CD4-positive, alpha-beta T cell treated with Interleukin-15 for 4 hours (primary cell): ENCODE results near the gene GTF3C5.
A peak's percentile ranks its signal among the peaks of the same experiment; 100 is the strongest.
"Not testable (repeated sequence)": the region's sequence is repeated elsewhere in the genome, so short reads cannot be mapped to it uniquely, and the experiment has no call there.

Experiments used
- DNase-seq: peaks from one replicate; pipeline ENCODE4 v3.0.0-alpha.2; 2020; ENCODE audit warnings: low spot score

GTF3C5 gene

DNA sequence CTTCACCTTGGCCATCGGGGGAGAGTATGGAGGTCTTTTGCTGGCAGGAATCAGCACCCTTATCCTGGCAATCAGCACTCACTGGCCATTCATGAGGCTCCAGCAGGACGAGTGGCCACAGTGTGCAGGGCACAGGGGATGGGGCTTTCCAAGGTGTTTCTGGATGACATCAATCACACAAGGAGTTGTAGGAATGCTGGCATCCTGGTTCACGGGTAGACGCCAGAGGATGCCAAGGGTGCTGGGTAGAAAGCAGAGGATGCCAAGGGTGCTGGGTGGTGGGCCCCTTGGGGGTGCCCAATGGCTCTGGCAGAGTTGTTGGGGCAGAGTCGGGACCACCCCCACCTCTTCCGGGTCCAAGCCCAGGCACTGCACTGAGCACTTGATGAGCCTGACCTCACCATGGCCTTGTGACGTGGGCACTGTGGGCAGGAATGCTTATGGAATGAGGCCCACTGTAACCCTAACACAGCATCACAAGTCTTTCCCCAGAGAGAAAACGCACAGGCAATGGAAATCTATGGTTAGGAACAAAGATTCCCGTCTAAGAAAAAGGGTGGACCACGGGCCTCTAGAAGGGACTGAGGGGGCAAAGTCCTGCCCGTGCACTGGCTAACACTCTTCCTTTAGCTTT lies 60.1 kb downstream of the GTF3C5 start:
- no peak for DNase-seq

DNA sequence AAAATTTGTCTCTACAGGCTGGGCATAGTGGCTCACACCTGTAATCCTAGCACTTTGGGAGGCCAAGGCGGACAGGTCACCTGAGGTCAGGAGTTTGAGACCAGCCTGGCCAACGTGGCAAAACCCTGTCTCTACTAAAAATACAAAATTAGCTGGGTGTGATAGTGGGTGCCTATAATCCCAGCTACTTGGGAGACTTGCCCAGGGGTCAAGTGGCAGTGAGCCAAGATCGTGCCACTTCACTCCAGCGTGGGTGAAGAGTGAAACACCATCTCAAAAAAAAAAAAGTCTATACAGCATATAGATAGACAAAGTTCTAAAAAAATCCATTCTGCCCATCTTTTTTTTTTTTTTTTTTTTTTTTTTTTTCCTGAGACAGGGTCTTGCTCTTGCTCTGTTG lies 63.6 kb downstream of the GTF3C5 start:
- not testable (repeated sequence) for DNase-seq

DNA sequence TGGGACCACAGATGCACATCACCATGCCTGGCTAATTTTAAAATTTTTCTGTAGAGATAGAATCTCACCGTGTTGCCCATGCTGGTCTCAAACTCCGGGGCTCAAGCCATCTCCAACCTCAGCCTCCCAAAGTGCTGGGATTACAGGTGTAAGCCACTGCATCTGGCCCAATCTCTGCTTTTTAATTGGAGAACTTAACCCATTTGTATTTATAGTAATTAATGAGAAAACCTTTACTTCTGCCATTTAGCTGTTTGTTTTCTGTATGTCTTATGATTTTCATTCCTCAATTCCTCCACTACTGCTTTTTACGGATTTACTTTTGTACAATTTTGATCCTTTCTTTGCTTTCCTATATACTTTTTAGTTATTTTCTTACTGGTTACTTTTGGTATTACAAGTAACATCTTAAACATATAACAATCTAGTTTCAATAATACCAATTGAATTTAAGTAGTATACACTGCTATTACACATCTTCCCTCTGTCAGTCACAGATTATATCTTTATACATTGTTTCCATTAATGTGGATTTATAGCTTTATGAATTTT lies 64.1 kb downstream of the GTF3C5 start:
- DNase-seq: no peak

DNA sequence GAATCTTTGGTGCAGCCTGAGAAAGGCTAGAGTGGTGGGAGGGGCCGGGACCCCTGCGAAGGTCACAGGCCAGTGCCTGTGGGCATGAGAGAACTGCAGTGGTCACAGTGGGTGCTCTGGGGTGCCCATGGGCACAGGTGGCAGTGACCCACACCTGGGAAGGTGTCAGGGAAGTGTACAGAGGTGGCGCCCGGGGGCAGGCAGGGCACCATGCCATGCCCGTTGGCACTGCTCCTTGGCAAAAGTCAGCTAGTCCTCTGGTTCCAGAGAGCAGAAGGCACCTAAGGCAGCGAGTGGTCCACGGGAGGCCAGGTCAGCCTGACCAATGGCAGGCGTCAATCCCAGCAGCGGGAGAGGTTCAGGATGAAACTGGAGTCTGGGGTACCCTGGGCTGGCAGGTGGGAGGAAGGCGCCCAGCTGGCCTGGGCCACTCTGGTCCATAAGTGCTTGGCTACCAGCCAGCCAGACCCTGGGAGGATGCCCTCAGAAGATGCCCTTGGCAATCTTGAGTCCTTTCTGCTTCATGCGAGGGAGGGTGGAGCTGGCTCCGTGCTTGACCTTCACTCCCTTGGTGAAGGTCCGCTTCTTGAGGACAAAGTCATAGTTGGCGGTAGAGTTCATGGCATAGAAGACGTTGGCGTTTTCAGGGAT lies 67.4 kb downstream of the GTF3C5 start:
- DNase-seq: no peak

DNA sequence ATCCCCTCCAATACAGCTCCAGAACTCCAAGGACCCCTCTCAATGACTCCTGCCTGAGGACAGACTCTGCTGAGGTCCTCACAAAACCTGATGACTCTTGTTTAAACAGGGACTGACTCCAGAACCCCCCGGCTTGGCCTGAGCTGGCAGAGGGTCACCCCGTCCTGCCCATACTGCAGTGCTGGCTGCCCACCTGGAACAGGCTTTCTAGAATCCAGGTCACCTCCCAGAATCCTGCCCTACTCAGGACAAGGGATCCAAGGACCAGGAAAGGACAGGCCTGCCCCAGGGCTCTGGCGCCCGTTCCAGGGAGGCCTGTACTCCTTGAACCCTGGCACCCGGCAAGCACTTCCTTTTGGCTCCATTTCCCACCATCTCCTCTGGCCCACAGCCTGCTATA lies 68.1 kb downstream of the GTF3C5 start:
- no peak for DNase-seq

DNA sequence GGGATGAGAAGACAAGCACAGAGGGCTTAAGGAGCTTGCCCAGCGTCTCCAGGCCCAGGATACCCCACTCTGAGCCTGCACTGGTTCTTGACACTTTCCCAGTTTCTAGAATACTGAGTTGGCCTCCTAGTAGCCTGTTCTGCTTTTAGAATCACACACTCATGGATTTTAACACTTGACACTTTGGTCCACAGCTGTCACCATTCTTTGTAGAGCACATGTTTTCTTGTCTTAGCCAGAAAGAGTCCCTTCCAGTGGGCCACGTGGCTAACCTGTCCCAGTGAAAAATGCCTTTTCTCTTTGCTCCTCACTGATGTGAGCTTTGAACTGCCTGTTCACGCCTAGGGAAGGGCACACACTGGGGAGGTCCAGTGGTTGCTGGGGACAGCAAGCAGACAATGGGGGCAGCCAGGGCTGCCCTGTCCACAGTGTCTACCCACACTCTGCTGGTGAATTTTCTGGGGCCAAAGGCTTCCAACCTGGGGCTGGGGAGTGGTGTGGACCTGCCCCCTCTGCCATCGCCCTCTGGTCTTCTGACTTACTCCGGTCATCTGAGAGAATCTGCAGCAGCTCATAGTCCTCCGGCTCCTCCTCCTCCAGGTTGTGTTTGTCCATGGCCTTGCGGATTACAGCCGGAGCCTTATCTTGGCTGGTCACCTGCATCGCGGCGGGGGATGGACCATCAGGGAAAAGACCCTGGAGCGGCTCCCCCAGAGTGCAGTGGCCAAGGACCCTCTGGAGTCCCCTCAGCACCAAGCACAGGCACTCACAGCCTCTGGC lies 69.1 kb downstream of the GTF3C5 start:
- no peak for DNase-seq

DNA sequence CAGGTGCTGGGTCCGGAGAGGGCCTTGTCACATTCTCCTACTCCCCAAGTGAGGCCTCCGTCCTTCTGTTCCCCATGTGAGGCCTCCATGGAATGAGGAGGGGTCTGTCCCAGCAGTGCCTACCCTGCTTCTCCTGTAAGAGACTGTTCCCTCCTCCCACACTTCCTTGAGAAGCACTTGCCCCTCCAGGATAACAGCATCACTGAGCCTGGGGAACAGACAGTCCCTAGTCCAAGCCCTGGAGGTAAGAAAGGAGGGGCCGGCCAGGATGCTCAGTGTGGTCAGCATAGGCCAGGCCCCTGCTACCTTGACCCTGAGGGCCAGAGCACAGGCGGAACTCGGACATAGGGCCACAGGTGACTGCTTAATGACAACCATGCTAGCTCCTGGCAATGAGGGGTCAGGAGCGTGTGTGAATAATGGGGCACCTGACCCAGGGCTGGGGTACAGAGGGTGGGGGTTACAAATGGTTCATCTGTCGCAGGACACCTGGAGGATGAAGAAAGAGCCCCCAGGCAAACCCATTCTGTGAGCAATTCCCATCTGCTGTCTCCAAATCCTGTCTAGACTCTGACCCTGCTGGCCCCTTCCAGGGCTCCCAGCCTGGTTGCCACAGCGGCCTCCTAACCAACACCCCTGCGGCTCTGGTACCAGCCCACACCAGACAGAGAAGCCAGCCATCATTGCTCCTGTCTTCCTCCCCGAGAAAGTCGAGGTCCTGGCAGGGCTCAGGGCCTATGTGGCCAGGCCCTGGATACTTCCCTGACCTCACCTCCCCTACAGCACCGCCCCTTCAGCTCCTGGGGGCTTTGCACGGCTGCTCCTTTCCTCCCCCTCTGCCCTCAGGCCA lies 69.9 kb downstream of the GTF3C5 start:
- no peak for DNase-seq

DNA sequence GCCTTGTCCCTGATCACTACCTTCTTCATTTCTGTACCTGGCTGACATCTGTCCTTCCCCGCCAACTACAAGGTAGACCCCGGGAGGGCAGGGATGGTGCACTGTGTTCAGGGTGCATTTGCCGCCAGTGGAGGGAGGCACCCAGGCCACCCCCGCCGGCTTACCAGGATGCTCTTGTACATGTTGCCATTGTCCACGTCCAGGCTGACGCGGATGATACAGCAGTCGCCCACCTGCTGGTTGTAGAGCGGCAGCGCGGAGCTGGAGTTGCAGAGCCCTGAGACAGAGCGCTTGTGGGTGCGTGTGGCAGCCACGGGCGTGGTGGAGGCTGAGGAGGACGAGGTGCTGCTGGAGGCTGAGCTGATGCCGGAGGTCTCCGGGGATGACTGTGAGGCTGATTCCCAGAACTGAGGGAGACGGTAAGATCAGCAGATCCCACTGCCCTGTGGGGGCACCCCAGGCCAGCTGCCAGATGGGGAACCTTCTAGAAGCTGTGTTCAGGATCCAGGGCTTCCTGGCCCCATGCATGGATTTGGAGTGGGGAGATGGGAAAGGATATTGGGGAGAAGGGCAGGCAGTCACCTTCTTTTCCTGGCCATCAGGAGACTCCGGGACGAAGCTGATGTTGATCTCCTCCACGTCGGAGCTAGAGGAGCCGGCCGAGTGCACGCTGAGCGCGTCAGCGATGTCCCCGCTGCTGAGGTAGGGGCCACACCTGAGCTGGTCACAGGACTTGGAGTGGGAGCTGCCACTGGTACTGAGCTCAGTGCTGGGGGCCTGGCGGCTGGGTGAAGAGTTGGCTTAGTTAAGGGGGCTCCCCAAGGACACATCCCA lies 70.8 kb downstream of the GTF3C5 start:
- no peak for DNase-seq

DNA sequence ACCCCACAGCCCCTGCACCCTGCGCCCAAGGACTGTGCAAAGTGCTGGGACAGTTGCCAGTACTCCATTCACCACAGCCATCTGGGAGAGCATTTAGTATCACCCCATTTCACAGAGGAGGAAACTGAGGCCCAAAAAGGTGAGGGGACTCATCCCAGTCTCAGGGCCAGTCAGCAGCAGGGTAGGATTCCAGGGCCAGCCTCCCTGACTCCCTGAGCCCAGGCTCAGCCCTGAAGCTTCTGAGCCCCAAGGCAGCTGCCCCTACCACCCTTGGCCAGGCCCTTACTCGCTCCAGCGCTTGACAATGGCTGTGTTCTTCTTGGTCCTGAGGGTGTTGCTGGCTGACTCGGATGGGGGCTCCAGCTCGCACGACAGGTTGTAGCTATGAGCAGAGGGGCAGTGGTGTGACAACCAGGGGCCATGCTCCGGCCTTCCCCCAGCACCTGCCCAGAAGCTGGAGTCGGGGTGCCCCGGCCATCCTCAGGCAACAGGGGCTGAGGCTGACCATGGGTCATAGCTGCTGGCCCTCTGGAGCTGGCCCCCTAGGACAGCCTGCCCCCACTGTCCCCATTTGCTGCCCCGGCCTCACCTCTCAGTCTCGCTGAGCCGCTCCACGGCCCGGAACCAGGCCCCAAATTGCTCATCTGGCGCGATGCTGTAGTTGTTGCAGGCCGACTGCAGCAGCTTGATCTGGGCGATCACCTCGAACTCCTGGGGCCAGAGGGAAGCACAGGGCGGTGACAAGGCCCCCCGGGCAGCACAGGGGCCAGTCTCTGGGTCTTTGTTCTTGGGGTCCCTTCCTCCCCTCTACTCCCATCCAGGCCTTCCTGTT lies 71.6 kb downstream of the GTF3C5 start:
- DNase-seq: no peak

DNA sequence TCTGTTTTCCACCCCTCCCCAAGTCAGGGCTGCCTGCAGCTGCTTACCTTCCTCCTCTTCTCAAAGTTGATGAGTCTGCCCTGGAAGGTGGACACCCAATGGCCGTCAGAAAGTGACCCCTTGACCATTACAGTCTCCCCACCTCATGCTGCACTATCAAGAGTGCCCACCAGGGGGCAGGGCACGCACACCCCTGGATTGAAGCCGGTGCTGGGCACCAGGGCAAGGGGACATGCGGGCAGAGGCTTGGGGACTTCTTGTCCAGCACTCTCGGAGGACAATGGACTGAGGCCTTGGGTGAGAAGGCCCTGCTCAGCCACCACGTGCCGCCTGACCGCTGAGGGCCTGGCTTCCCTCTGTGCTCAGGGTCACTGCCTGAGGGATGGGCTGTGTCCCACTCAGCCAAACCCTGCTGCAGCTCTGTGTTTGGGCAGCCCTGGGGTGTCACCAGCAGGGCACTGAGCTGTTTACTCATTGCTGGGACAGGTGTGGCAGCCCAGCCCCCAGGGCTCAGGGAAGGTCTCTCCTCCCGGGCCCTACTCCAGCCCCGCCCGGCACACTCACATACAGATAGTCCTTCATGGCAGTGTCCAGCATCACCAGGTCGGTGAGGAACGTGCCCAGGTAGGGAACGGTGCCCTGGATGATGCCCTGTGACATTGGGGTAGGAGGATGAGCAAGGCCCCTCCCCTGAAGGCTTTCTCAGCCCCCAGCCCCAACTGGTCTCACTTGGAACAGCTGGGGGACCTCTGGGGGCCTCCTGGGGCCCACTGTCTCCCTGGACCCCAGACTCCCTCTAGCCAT lies 72.6 kb downstream of the GTF3C5 start:
- DNase-seq: peak; percentile 54

DNA sequence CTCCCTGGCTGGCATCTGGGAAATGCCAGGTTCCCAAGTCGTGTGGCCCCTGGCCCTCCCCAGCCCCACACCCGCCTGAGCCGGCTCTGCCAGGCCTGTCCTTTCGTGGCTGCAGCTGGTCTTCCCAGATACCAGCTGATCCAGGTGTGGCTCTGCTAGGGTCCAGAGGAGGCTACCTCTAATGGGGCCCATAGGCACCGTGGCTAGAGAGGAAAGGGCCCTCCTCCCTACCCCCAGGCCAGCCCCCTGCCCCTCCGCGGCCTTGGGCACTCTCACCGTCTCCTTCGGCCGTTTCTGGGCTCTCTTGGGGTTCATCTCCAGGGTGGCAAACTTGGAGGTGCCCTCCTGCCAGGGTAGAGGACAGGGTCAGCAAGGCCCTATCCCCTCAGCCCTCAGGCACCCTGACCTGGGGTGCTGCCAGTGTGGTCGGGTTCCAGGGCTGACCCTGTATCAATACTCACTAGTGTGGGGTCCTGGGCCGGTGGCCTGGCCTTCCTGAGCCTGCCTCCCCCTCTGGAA lies 73.2 kb downstream of the GTF3C5 start:
- no peak for DNase-seq

DNA sequence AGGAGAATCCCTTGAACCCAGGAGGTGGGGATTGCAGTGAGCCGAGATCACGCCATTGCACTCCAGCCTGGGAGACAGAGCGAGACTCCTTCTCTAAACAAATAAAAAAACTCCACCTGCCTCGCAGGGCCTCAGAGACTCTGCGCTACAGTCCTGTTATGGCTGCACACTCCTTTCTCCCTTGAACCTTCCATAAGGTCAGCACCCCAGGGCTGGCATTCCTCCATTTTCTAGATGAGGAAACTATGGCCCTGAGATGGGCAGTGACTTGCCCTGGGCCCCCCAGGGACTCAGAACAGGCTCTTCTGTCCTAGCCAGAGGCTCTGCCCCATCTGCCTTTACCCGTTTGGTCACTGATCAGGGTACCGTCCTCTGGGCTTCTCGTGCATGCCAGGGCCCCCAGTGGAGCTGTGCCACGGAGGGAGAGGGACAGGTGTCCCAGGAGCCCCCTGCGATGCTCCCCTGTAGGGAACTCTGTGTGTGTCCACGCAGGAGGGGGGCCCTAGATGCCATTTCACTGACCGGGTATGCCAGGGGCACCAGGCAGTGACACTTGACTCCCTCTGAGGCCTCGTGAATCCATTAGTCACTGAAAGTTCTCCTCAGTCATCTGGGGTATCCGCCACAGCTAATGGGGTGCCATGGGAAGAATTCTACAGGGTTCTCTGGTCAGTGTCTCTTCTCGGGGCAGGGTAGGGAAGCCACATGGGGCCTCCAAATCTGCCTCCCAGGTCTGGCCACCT lies 74.1 kb downstream of the GTF3C5 start:
- no peak for DNase-seq

DNA sequence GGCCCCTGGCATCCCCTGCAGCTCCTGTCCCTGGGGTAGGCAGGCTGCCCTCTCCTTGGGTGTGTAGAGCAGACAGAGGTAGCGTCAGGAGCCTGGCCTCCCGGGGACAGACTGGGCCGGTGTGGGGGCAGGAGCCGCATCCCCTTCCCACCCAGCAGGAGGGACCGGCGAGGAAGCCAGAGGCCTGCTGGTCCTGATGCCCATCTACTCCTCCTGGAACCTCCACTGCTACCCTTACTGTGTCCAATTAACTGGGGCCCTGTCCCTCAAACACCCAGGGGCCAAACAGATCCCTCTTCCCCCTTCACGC lies 74.6 kb downstream of the GTF3C5 start:
- no peak for DNase-seq

DNA sequence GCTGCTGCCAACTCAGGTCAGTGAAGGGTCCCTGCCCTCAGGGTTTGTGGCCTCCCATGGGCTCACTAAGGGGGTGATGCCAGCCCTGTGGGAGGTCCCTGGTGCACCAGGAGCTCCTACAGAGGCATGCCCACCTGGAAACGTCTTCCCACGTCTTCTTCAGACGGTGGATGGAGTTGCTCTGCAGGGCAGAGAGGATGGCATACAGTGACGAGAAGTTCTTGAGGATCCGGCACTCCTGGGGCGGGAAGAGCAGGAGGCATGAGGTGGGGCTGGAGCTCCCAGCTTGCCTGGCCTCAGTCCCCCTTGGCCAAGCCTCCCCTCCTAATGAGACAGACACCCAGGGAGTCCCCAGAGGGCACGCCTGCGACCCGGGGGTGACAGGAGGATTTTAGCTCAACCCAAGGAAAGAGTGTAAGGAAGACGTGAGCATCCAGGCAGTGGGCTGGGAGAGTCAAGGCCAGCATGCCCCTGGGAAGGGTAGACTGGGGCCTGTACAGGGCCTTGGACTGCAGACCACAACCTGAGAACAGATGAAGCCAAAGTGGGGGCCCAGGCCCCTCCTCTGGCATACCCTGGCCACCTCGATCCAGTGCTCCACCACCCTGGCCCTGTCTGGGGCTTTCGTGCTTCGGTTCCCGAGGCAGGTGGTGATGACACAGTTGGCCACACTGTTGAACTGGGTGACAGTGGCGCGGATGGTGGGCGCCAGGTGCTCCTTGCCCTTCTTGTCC lies 75.9 kb downstream of the GTF3C5 start:
- DNase-seq: no peak

DNA sequence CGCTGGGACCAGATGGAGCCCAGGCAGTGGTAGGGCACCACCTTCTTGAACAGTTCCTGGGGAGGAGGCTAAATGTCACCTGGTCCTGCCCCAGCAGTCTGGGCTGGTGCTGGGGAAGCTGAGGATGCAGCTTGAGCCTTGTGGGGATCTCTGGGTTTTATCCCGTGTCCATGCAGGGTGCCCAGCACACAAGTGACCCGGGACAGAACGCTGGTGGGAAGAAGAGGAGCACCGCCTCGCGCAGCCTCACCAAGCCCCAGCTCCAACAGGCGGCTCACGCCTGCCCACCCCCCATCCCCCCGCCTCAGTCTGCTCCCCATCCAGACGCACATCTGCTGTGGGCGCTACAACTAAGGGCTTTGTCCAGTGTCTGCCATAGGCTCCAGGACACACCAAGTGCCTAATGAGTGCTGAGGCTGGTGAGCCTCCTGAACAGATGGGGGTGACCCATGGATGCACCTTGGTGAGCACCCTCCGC lies 76.5 kb downstream of the GTF3C5 start:
- DNase-seq: no peak
